Amygdala (tissue), 56 donors: ENCODE results near the gene GPR55.

Source experiments
- DNase-seq, 56 donors: peaks; one replicate each; lab custom pipeline; 2025; lab: John Stamatoyannopoulos, UW

Gene GPR55

DNA sequence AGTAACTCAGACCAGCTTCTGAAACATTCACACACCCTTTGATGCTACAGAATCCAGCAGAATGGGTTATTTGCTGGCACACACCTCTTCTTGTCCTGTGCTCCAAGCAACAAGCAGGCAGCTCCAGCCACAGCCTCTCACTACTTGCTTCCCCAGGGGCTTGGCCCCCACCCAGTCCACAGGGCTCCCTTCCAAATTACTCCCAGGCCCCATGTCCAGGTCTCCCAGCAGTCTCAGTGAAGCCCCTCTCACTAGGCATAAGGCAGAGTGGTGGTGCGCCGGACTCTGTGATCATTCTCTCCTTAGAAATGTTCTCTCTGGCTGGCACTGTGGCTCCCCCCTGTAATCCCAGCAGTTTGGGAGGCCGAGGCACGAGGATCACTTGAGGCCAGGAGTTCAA, 34.4 kb downstream of the GPR55 start:
- DNase-seq = peak in 8 of 56 donors; percentile 16 to 53 (median 36)

DNA sequence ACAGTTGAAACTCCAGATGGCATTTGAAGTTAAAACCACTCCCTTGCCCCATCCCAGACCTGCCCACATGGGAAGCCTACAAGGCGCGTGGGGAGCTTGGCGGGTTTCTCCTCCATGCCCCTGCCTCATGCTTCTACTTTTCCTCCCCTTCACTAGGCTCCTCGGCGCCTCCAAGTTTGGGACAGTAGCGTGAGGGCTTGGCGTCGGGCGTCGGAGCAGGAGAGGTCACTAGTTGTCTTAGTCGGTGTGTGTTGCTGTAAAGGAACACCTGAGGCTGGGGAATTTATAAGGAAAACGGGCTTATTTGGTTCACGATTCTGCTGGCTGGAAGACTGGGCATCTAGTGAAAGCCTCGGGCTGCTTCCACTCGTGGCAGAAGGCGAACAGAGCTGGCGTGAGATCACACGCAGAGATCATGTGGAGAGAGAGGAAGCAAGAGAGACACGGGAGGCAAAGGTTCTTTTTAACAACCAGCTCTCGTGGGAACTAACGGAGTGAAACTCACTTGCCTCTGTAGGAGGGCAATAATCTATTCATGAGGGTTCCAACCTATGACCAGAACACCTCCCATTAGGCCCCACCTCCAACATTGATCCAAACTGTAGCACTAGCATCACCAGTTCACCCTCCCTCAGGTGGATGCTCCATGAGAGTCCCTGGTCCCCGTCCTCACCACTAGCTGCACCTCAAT, 35.0 kb downstream of the GPR55 start:
- no peak for DNase-seq

DNA sequence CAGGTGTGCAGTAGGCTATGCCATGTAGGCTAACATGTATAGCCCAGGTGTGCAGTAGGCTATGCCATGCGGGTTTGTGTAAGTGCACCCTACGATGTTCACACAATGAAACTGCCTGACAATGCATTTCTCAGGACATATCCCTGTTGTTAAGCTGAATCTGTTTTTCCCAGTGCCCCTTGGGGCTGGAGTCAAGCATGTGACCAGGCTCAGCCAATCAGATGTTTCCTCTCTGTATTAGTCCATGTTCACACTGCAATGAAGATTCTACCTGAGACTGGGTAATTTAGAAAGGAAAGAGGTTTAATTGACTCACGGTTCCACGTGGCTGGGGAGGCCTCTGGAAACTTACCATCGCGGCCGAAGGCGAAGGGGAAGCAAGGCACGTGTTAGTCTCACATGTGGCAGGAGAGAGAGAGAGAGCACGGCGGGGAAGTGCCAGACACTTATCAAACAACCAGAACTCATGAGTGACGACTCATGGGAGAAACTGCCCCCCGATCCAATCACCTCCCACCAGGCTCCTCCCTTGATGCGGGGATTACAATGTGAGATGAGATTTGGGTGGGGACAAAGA, 36.1 kb downstream of the GPR55 start:
- no peak for DNase-seq

DNA sequence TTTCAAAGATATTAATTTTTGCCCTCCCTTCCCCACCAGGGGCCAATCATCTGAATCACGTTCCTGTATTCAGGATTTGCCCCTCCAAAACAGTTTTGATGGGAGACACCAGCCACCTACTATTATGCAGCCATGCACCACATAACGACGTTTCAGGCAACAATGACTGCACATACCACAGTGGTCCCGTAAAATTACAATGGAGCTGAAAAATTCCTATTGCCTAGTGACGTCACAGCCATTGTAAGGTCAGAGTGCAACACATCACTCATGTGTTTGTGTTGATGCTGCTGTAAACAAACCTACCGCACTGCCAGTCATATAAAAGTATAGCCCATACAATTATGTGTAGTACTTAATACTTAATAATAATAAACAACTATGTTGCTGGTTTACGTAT, 37.7 kb downstream of the GPR55 start:
- DNase-seq = no peak

DNA sequence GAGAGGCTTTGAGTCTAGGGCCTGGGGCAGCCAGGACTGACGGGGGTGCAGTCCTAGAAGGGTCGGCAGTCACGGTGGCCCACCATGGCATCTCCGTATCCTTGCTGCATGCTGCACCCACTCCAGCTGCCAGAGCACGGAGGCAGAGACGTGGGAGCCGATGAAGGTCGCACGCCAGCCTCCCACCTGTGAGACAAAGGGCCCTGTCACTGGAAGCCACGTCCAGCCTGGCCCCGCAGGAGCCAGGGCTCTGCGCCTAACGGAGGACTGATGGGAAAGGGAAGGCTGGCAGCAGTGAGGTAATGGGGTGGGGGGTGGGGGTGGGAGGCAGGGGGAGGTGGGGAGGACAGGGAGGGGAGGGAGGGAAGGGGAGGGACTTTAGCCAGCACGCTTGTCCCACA, 38.4 kb downstream of the GPR55 start:
- DNase-seq = peak in 6 of 56 donors; percentile 21 to 48 (median 38)

DNA sequence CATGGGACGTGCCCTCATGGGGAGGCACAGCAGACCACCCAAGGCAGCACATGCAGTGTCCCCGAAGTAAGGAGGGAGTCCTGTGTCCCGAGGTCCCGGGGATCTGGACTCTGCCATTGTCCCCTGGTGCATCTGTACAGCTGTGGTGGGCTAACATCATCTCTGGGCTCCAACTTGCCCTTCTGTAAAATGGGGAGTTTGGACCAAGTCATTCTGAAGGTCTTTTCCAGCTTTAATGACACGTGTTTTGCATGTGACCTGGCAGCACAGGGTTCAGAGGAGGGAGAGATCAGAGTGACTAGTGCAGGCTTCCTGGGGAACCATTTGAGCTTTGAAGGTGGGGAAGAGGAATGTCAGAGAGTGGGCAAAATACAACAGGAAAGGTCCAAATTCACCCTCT, 38.8 kb downstream of the GPR55 start:
- no peak for DNase-seq

DNA sequence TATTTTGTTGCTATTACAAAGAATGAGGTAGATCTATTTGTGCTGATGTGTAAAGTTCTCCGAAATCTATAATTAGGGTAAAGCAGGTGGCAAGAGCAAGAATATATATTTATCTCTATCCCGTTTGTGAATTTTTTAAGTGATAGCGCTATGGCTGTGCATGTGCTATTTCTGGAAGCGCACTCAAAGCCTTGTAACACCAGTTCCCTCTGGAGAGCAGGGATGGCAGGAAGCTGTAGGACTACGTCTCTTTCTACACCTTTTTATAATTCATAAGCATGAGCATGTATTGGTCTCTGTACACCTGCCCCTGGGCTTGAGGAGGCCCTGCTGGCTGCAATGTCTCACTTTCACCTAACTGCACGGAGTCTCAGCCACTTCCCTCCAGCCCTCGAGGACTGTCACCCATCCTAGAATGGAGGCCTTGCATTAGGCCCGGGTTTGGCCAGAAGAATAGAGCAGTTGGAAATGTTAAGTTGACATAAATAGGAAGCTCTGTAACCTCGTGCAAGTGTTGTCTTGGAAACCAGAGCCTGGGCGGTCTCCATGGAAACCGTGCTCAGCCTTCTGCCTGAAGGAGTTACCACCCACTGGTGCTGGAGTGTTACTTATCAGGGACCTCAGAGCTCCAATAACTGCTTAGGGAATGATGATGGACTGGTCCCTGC, 39.4 kb downstream of the GPR55 start:
- DNase-seq = peak in 45 of 56 donors; percentile 18 to 87 (median 70)

DNA sequence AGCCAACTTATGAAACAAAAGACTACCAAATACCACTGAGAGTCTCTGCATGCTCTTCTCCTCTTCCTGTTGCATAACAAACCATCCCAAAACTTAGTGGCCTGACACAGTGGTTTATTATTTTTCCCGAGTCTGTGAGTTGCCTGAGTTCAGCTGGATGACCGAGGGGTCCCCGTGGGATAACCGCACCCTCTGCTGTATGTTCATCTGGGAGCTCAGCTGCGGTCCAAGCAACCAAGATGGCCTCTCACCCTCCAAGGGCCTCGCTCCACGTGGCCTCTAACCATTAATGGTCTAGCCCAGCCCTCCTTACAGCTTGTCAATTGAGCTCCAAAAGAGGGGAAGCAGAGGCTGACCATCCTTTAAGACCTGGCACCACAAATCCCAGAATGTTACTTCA, 43.2 kb downstream of the GPR55 start:
- no peak for DNase-seq

DNA sequence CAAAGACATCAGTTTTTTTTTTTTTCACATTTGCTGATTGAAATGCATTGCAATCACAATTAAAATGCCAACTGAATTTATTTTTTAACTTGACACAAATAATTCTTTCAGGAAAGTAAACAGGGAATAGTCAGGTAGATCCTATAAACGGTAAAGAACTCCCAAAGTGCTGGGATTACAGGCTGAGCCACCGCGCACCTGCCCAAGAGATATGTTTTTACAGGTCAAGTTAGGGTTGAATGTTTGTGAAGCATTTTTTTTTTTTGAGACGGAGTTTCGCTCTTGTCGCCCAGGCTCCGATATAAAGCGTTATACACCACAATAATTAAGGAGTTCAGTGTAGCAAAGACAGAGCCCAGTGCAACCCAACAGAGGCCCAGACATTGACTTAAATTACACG, 45.2 kb downstream of the GPR55 start:
- DNase-seq = no peak

DNA sequence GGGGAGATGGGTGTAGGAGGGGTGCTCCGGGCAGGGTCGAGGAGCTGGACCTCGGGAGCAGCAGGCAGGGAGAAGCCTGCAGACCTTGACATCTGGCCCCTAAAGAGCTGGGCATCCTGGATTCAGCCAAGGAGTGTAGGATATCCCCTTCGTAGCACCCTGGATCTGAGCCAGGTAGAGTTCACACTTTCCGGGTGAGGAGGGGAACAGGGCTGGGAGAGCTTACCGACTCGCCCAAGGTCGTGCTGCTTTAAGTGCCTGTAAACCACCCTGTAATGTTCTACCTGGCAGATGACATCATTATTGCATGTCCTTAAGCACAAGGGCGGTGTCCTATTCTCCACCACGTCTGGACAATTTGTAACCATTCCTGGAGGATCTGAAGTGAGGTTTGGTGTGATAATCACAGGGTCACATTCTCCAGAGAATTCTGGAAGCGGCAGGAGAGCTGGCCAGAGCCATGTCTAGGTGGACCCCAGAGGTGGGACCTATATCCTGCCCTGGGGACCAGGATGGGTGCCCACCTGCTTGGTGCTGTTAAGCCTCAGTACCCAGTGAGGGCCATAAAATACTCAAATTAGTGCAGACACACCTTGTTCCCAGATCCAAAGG, 45.7 kb downstream of the GPR55 start:
- DNase-seq = no peak

DNA sequence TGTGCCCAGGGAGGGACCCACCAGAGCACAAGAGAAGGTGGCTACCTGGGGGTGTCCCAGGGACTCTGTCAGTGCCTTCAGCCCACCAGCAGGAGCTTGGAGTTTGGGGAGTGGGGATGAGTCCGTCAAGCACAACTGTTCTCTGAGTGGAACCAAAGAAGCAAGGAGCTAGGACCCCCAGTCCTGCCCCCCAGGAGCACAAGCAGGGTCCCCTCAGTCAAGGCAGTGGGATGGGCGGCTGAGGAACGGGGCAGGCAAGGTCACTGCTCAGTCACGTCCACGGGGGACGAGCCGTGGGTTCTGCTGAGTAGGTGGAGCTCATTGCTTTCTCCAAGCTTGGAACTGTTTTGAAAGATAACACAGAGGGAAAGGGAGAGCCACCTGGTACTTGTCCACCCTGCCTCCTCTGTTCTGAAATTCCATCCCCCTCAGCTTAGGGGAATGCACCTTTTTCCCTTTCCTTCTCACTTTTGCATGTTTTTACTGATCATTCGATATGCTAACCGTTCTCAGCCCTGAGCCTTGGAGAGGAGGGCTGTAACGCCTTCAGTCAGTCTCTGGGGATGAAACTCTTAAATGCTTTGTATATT, 46.3 kb downstream of the GPR55 start:
- no peak for DNase-seq

DNA sequence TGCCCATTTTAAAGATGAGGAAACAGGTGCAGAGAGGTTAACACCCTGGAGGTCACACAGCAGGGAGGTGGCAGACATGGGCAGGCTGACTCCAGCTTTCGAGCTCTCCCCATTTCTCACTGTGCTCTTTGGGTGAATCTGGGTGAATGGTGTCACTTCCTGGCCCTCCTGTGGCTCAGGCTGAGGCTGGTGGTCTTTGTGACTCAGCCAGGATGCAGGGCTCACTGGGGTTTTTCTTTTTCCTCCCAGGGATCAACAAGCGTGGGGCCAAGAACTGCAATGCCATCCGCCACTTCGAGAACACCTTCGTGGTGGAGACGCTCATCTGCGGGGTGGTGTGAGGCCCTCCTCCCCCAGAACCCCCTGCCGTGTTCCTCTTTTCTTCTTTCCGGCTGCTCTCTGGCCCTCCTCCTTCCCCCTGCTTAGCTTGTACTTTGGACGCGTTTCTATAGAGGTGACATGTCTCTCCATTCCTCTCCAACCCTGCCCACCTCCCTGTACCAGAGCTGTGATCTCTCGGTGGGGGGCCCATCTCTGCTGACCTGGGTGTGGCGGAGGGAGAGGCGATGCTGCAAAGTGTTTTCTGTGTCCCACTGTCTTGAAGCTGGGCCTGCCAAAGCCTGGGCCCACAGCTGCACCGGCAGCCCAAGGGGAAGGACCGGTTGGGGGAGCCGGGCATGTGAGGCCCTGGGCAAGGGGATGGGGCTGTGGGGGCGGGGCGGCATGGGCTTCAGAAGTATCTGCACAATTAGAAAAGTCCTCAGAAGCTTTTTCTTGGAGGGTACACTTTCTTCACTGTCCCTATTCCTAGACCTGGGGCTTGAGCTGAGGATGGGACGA, 47.1 kb downstream of the GPR55 start:
- DNase-seq = no peak

DNA sequence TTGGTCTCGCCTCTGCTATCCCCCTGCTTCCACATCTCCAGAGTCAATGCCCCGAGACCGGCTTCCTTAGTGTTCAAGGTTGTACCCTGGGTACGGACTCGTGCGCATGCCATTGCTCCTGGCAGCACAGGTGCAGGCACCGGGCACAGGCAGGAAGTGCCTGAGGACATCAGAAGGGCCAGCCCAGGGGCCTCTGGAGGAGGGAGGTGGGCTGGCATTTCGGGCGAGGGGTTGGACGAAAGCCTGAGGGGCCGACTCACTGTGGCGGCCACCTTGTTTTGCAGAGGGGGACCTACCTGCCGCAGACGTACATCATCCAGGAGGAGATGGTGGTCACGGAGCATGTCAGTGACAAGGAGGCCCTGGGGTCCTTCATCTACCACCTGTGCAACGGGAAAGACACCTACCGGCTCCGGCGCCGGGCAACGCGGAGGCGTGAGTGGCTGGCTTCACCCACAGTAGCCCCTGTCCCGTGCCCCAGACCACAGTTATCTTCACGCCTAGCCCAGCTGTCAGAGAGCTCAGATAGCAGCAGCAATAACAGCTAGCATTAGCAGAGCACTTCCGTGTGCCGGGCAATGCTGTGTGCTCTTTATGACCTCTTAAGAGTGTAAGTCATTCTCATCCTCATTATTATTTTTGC, 47.8 kb downstream of the GPR55 start:
- DNase-seq = no peak

DNA sequence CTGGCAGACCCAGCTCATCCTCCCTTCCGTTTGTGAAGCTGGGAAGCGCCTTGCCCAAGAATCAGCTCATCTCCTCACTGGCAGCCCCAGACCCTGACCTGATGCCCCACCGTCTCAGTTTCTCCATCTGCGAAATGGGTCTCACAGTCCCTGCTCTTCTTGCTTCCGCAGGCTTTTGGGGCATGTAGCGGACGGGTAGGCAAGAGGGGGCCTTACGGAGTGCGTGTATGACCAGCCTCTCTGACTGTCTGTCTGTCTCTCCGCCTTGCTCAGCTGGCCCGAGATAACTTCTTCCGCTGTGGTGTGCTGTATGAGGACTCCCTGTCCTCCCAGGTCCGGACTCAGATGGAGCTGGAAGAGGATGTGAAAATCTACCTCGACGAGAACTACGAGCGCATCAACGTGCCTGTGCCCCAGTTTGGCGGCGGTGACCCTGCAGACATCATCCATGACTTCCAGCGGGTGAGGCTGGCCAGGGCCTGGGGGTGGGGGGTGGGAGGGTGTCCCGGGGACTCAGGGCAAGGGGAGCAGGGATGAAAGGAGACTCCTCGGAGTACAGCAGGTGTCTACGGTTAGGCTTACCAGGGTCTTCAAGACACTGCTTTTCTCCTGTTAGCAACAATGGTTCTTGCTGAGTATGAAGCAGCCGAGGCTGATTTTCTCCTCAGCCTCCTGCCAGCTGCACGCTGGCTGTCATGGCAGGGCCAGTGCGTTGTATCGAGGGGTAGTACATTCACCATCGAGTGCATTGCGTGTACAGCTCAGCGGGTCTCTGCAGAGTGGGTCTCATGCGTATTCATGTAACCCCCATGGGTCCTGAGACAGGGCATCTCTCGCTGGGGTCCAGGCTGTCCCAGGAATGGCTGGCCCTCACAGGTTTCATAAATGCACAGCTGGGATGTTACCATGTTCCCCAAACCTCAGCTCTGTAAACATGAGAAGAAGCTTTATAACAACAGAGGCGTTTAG, 49.4 kb downstream of the GPR55 start:
- no peak for DNase-seq

DNA sequence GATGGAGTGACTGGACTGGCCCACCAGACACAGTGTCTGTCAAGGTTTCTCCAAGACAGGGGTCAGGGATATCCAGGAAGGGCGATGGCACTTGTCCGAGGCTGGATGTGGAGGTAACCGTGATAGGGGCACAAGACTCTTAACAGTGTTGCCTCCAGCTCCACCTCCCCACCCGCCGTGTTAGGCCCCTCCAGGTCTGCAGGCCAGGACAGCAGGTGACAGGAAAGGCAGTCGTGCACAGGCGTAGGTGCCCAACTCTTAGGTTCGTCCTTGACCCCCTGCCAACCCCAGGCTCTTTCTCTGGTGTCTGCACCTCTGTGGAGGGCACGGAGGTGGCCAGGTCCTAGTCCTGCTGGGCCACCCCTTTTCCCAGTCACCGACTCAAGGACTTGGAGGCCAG, 50.2 kb downstream of the GPR55 start:
- no peak for DNase-seq

DNA sequence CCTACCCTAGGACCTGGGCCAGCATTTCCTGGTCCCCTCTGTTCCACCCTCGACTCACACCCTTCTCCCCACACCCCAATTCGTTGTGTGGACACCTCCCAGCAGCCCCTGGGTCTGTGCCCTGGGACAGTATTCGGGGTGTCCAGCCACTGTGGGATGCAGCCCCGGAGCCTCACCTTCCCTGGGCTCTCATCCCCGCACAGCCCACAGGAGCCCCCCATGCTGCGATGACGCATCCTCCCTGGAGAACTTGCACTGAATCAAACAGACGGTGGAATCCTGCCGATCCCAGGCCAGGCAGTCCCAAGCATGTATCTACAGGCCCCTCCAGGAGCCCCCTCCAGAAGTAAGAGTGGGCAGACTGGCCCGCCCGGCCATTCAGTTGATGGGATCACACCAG, 50.6 kb downstream of the GPR55 start:
- no peak for DNase-seq

DNA sequence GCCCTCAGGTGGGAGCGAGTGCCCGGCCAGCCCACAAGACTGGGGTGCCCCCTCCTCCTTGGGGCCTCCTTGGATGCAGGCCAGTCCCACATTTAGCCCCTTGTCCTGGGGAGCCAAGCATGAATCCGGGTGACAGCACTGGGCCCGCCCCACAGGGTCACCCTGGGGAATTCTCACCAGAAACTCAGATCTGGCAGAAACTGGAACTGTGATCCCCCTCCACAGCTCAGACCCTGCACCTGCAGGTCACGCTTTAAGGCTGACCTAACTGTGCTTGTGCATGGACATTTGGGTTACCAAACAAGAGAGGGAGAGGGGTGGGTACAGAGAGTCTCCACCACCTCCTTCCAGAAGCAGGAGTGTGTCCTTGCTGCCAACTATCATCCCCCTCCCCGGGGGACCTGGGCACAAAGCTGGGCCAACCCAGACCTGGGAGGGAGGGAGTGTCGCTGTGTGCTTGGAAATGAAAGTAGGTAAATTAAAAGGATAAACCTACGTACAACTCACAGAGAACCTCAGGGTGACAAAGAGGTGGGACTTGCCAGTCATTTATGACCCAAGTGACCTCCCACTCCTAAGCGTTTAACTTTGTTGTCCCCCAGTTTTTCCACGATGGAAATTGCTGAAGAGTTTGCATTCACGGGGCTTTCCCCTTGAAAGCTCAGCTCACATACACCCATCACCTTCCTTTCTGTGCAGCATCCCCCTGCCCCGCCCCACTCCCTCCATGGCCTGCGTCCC, 51.2 kb downstream of the GPR55 start:
- no peak for DNase-seq
